HG03521 (cell line): ENCODE results near the gene NCKAP5.
"Not testable (repeated sequence)": the region's sequence is repeated elsewhere in the genome, so short reads cannot be mapped to it uniquely, and the experiment has no call there.

Experiments
- ATAC-seq: cut with Tn5 transposase; IDR thresholded peaks from one replicate; pipeline ENCODE4 v1.9.1; 2021; ENCODE audit warnings: mild to moderate bottlenecking, moderate library complexity; ENCODE audit not compliant: unreplicated experiment

Gene NCKAP5

DNA sequence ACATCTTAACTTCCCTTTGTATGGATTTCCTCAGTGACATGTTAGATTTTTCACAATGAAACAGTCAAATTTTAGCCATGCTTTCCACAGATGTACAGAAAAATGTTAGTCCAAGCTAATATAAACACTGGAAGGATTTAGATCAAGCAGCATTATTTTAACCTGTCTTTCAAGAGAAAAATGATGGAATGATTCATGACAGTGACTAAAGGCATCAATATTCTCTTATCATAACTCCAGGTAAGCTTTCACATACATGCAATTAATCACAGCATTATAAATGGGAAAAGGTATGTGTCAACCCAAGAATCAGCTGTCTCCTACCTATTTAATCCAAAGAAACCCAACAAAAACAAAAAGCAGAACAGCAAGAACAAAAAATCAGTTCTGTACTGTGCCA, 92.7 kb downstream of the NCKAP5 start:
- no peak for ATAC-seq

DNA sequence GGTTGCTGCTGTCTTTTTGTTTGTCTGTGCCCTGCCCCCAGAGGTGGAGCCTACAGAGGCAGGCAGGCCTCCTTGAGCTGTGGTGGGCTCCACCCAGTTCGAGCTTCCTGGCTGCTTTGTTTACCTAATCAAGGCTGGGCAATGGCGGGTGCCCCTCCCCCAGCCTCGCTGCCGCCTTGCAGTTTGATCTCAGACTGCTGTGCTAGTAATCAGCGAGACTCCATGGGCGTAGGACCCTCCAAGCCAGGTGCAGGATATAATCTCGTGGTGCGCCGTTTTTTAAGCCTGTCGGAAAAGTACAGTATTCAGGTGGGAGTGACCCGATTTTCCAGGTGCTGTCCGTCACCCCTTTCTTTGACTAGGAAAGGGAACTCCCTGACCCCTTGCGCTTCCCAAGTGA, 97.8 kb downstream of the NCKAP5 start:
- ATAC-seq = not testable (repeated sequence)

DNA sequence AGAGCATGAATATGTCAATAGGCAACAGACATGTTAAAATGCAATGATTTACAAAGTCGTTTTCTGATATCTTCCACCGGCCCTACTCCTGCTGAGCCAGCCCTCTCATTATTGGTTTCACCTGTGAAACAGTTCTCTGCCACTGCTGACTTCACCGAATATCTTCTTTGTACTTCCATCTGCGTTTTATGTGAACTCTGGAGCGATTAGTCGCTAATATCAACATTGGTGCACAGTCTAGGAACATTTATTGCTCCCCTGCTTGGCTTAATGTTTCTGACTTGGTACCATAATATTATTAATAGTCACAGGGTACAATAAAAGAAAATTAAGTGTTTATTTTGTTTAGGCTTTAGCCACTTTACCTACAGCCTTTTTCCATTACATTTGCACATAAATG, 105.5 kb downstream of the NCKAP5 start:
- ATAC-seq = no peak

DNA sequence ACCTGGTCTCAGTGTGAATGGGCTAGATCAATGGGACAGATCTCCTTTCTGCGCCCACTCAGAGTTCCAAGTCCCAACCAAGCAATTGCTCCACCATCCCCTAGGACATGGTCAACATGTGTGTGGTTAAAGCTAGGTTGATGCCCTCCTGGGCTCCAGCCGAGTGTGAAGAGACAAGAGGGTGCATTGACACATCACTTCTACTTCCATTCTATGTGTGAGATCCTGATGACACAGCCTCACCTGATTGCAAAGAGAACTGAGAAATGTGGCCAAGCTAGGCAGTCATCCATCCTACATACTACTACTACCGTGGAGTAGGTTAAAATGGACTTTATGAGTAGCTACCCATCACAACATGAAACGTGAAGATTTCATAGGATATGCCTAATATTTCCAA, 106.8 kb downstream of the NCKAP5 start:
- no peak for ATAC-seq

DNA sequence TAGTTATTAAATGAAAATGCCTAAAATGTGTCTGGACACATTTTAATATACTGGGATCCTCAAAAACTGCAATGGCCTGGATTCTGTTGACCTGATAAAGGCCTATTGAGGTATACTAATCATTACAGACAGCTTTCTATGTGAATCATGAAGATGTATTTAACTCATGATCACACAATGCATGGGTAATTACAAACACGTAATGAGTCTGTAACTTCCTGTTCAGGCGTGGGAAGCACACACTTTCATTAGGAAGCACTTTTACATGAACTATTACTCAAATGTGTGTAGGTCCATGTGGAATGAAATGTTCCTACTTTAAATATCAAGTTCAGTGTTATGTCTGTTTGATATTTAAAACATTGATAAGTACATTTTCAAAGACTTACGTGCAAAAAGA, 108.7 kb downstream of the NCKAP5 start:
- no peak for ATAC-seq

DNA sequence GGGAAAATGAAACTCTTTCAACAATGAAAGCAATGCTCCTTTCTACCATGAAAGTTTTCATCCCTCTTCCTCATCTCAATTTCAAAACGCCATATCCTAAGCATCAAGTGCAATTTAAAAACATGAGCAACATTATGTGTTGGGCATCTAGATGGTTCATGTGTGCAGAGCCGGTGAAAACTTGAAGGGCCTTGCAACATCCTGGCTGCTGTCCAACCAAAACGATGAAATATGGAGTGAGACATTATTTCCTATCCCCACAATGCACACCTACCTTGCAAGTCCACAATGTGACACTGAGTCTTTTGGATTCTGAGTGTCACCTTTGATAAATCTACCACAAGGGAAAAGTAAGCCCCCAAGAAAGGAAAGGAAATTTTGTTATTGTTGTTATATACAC, 110.0 kb downstream of the NCKAP5 start:
- no peak for ATAC-seq

DNA sequence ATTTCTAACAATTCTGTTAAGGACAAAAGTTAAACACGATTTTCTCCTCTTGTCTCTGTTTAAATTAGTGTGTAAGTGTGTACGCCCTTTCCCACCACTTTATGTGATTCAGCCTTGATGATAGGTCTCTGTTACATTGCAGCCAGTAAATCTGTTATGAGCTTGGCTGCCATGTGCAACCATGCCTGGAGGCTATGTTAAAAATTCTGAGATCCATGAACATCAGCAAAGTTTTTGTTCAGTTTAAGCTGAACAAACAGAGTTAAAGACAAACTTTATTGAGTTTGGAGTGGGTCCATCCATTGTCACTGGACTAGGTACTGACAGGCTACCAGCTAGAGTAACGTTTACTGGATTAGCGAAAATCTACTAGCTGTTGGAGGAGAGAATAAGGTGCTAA, 110.4 kb downstream of the NCKAP5 start:
- no peak for ATAC-seq

DNA sequence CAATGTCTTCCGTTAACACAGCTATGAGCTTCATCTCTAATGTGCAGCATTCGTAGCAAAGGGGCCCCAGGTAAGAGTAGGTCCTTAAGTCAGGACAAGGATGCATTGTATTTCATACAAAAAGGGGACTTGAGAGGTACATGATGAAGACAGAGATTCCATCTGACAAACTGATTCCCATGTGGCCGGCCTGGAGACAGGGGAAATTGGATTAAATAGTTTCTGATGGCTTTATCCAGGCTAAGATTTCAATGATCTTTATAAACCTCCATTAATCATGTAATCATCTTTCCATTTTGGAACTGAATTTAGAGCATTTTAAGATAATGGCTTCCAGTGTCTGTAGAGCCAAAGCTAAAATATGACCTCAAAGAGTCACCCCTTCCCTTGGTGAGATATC, 111.3 kb downstream of the NCKAP5 start:
- ATAC-seq = no peak

DNA sequence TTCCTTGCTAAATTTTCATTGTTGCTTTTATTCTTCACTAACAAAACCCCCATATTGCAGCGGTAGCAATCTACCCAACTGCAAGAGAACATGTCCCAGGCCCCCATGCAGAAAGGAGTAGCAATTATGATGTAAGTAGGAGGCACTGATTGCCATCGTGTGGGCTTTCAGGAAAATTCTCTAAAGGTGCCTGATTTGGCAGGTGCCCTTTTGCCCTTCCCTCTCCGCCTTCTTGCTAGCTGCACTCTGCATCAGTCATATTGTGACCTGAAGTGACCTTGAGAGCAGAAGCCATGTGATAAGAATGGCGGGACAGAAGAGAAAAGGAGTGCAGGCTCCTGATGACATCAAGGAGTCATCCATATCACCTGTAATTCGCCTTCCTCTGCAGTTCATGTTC, 112.1 kb downstream of the NCKAP5 start:
- no peak for ATAC-seq

DNA sequence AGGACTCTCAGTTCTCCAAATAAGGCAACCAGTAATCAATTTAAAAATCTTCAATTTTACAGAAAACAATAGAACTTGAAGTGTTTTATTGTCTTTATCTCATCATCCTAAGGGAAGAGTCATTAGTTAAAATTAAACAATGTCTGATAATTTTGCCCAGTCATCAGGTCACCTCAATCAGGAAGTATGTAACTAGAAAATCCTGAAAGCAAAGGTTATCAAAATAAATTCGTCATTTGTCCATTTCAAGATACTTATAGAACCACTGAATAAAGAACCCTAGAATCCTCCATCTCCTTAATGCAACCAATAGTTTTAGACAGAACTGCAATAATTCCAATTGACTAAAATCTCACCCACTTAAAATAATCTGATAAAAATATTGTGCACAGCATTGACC, 115.2 kb downstream of the NCKAP5 start:
- ATAC-seq = no peak

DNA sequence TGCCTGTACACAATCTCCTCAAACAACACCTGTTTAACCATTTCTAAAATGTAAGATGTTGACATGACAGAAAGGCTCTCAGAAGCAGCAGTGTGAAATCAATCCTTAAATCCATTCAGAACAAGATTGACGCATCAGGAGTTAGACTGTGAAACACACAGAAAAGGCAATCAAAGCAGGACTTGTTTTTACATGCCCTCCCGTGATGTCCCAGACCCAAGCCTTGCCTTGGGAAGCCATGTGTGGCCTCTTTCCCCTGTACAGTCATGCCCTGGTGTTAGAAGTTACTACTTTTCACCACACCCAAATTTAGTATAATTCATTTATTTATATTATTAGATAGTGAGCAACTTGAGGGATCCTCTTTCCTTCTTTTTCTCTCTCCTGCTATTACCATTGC, 115.7 kb downstream of the NCKAP5 start:
- no peak for ATAC-seq

DNA sequence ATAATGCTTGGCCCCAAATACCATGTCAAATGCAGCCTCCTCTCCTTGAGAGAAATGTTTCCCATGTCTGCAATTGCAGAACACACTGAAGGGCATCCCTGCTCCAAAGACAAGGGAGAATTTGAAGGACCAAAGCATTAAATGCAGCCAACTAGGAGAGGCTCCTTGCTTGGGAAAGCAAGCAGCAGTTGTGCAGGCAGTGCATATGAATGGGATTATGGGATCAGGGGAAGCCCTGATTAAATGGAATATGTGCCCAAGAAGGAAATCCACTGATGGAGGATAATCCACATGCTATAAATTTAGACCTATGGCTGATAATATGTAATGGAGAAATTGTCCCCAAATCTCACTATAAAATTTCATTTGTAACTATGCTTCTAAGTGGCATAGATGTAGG, 116.1 kb downstream of the NCKAP5 start:
- no peak for ATAC-seq

DNA sequence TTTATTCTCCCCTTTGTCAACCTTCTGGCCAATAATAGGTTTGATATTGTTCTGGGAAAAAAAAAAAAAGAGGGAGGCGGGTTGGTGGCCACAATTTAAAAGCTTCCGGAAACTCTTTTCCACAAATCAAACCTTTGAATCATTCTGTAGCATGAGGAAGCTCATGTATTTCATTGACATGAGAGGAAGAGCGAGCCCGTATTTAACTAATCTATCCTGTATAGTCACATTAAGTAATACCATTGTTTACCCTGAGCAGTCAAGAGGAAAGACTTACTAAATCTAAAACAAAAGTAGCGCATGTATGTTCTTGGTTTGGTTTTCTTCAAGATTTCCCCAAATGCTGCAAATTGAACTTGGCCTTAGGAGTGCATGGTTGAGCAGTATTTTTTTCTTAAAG, 120.1 kb downstream of the NCKAP5 start:
- no peak for ATAC-seq

DNA sequence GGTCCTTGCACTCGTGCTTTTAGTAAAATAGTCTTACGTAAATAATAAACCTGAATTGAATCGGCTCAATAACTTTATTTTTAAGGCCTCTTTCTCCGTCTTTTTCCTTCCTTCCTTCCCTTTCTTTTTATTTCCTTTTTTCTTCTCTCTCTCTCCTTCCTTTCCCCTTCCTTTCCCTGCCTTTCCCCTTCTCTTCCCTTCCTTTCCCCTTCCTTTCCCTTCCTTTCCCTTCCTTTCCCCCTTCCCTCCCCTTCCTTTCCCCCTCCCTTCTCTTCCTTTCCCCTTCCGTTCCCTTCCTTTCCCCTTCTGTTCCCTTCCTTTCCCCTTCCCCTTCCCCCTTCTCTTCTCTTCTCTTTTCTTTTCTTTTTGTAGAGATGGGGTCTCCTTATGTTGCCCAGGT, 121.0 kb downstream of the NCKAP5 start:
- no peak for ATAC-seq

DNA sequence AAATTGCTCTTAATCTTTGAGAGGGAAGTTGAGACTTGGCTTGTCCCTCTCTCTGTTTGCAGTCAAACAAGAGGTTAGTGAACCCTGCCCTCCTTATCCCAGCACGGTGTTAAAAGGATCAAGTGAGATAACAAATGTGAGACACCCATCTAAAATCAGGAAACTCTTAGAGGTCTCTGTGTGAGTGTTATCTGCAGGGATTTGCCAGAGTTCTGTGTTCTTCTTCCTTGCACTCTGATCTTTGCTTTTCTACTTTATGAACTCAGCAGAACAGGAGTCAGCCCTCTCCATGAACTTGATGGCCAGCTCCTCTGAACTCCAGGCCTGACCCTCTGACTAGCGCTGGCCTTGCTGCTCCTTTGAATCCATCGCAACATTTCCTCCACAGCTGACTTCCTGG, 123.8 kb downstream of the NCKAP5 start:
- no peak for ATAC-seq

DNA sequence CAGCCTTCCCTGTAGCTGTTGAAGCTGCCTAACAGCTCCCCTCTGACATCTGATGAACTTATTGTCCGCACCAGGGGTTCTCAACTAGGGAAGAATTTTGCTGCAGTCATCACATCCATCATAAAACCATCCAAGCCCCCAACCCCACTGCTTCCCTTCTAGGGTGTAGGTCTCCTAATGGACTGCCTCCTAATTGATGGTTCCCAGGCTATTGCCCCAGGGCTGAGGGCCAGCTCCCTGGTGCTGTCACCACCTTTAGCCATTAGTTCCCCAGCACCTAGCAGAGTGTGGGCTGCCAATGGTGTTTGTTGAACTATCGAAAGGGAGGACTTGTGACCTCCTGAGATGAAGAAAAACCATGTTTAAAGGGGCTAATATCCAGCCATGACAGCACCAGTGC, 125.9 kb downstream of the NCKAP5 start:
- no peak for ATAC-seq

DNA sequence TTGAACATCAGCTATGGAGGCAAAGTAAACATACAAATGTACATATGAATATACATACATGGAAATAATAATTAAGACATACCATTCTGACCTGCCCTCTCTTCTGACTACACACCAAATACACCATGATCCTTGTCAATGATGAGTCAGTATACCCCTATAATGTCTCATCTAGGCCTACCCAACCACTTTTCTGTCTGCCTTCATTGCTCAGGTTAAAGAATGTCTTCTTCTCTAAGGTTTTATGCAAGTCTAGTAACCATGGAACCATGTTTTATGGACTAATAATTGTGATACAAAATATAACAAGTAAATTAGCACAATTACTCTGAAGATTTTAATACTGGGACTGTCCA, 128.7 kb downstream of the NCKAP5 start:
- no peak for ATAC-seq

DNA sequence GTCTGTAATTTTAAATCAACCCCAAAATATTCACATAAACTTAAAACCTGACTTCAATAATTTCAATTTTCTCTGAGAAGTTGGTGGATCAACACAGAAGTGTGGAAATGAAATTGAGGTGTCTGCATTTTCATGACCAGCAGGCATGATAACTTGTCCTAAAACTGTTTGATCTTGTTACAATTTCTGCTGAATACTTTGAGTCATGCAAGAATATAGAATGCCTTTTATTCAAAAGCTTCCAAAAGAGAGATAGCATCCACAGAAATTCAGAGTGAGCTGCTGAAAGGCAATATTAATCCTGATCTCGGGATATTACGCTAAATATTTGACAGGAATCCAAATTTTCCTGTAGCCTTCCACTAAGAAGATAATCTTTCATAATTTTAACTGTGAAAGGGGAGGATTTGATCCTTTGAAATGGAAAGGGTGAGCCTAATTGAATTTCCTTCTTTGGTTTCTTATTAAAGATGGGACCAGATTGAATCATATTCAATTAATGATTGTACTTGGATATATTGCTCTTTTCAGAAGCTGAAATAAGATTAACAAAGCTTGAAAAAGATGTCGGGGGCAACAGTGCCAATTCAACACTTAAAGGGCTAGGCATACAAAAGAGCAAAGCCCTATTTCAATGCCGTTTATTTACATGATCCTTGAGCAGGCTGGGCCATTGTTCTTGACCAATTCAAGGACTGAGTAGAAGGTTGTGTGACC, 129.3 kb downstream of the NCKAP5 start:
- ATAC-seq = no peak

DNA sequence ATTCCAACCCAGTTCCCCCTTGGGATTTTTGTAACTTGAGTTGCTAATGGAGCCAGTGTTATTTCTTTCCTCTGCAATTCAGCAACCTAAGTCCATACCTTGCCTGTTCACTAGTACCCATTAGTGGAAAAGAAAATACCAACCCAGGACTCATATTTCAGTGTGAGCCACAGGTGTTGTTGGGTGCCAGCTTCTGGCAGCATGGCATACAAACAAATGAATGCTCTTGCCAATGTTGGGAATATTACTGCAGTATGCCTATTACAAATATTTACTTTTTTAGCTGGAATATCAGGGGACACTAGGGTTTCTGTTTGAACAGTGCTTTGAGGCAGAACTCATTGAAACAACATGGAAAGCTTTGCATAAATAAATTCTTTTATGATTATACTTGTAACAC, 130.2 kb downstream of the NCKAP5 start:
- ATAC-seq = no peak

DNA sequence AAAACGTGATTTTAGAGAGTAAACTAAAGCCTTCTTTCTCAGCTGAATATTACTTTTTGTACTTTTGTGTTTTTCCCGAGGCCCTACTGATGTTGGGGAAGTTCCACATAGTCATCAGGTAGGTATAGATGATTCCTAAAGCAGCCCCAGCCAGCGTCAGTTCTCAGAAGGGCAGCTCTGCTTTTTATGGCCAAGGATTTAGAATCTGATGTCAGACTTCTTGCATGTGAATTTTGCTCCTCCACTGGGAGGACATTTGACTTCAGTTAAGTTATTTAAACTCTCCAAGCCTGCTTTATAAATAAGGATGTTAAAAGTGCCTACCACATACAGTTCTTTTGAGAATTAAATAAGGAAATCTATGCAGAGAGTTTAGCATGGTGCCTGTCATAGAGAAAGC, 130.8 kb downstream of the NCKAP5 start:
- ATAC-seq = no peak

DNA sequence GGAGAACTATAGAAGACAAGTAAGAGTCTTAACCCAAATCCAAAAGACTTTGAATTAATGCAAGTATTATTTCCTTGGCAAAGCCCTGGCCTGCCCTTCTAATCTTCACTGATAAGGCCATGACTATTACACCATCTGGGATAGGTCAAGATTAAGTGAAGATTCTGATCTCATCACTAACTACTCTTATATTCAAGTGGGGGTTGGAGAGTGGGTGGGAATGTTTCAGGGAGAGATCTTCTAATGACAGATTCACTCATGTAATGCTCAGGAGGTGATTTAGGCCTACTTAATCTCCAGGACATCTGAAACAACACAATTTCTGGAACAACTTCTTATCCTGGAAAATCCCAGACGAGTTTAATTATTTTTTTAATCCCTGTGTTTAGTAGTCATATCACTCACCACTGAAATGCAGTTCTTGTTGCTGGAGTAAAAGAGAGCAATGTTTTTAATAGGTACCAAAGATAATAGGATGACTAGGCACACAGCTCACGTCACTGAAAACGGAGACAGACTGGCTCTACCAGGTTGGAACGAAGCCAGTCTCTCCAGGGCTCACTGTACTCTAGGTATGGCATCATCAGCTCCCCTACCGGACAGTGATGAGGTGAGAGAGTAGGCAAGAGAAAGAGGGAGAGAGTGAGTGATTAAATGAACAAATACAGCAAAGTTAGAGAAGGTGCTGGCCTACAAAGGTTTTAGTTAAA, 133.1 kb downstream of the NCKAP5 start:
- ATAC-seq = no peak

DNA sequence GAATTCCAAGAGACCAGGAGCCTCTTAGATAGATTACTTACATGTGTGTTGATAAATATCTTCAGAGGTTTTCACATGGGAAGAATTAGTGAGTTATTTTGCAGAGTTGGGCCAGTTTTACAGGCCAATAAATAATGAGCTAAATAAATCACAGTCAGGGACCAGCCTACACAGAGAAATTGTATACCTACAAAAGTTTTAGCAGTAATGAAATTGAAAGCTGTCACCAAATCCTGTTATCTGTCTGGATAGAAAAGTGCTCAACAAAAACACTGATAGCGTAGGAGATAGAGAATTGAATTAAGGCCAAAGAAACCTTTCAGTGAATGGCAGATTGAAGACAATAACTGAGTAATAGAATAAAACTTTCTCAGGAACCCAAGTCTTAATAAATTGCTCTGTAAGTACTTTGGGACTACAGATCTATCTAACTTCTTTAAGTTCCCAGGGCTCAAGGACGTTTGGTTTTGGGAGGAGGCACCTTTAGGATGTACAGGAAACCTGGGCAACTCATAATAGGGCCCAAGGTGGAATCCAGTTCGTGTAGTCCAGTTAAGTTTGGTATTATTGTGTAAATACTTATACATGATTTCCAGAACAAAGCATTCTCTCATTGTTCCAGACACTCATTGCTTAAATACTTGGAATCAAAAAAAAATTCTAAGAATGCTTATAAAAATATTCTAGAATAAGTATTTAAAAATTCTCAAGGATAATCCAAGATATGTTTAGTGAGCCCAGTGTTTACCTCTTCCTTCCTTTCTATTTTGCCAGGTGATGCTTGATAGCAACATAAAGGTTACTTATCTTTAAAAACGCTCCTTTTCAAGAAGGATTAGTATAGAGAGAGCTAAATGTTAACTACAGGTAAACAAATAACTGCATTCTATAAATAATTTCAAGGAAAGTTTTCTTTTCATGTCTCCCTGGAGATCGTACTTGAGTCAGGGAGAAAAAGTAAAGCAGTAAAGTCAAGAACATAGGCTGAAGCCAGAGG, 134.5 kb downstream of the NCKAP5 start:
- no peak for ATAC-seq
